Right forelimb (tissue), 1 donor: ENCODE data around the gene PDLIM1.

Experiments
- DNase-seq: peaks from one replicate; pipeline ENCODE4 v3.0.0-alpha.2; 2018

Gene PDLIM1

DNA sequence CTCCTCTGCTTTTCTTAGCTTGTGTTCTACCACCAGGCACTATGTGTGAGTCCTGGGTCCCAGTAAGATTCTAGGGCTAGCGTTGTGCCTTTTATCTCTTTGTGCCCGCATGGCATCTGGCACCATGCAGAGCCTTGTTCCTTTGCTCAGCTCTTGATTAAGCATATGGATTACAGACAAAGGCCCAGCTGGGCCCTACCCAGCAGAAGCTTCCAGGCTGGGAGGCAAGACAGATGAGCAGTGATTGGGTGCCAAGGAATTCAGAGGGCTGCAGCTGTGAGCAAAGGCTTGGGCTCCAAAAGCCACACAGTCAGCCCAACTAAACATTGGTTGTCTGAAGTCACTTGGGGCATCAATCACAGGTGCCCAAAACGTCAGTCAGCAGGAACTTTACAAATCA is 94.8 kb downstream of the PDLIM1 start:
- DNase-seq: no peak

GRCh38 chr10:95193944-95194343 is 96.9 kb downstream of the PDLIM1 start, which contains the start of gene ACSM6:
ACSM6 (plus strand) TSS chr10:95194238; CDS start chr10:95194486, 248 bp downstream.
- DNase-seq: no peak

DNA sequence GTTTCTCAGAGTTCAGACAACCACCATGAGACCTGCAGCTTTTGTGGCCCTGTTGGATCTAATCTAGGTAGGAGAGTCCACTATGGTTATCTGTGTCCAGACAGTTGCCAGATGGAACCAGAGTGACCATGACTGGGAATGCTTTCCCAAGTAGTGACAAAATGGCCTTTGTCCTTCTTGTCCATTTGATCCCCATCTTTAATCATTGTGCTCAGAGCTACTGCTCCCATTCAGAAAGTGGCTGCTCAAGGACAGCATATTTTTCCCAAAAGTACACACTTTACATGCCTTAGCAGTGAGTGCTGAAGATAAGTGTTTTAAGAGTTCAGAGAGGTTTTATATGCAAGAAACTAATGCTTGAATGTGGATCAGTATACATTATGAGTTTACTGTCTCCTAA is 102.2 kb downstream of the PDLIM1 start:
- no peak for DNase-seq

- DNase-seq: no peak
These were observed 103.2 kb downstream of the PDLIM1 start for GRCh38 chr10:95187617-95188016.
